T47D (cell line): Measurements from ENCODE around the gene CCDC85B.
A peak's percentile ranks its signal among the peaks of the same experiment; 100 is the strongest.

Source experiments
- DNase-seq, 2 experiments: peaks; one replicate each; pipeline versions ENCODE4 v3.0.0 to v3.0.0-alpha.2; 2011 to 2012; ENCODE audit warnings: low read depth in 1 of 2, low spot score in 1 of 2
- JUND ChIP-seq: IDR thresholded peaks from 2 replicates; pipeline ENCODE4 v1.6.1; 2012; ENCODE audit warnings: low read depth
- in situ Hi-C: cut with HindIII; loops from 2 replicates; pipeline ENCODE4 v1.10.0; 2016; ENCODE audit warnings: low sequenced_read_pairs, low pct_unique_long_range_greater_than_20kb

The CCDC85B gene

GRCh38 chr11:65860278-65861164 lies 30.0 kb upstream of the CCDC85B start, which contains the start of gene MUS81:
Gene MUS81 (plus strand): TSS chr11:65860433. CDS start chr11:65860754, 321 bp downstream.
- in situ Hi-C loops = no loop called here
- peak; percentile 98 to 99 for DNase-seq

DNA sequence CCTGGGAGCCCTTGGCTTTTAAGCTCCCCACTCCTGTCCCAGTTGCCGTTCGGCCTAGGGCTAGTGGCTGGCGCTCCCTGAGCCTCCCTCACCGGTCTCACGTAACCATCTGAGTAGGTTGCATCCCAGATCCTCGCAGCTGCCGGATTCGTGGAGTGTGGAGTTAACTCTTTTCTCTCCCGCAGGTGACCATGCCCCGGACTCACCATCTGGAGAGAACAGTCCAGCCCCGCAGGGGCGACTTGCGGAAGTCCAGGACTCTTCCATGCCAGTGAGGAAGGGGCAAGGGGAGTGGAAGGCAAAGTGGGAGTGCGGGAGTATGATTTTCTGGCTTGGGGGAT lies 29.3 kb upstream of the CCDC85B start:
- no peak for TF ChIP-seq JUND
- in situ Hi-C loops = no loop called here
- peak; percentile 53 to 62 for DNase-seq

More at GRCh38 chr11:65860278-65861164, 30.0 kb upstream of the CCDC85B start, which contains the start of gene MUS81:
- TF ChIP-seq JUND = no peak

- no peak for TF ChIP-seq JUND
- no peak for DNase-seq
- in situ Hi-C loops = no loop called here
Measured at GRCh38 chr11:65861533-65862183, 28.8 kb upstream of the CCDC85B start.

- no peak for DNase-seq
- in situ Hi-C loops = no loop called here
- no peak for TF ChIP-seq JUND
Measured at GRCh38 chr11:65862191-65862735, 28.2 kb upstream of the CCDC85B start.

- no peak for DNase-seq
- no peak for TF ChIP-seq JUND
- in situ Hi-C loops = no loop called here
Measured at GRCh38 chr11:65862941-65863888, 27.3 kb upstream of the CCDC85B start.

GRCh38 chr11:65863889-65864705 lies 26.4 kb upstream of the CCDC85B start:
- no peak for TF ChIP-seq JUND
- in situ Hi-C loops = no loop called here
- no peak for DNase-seq

DNA sequence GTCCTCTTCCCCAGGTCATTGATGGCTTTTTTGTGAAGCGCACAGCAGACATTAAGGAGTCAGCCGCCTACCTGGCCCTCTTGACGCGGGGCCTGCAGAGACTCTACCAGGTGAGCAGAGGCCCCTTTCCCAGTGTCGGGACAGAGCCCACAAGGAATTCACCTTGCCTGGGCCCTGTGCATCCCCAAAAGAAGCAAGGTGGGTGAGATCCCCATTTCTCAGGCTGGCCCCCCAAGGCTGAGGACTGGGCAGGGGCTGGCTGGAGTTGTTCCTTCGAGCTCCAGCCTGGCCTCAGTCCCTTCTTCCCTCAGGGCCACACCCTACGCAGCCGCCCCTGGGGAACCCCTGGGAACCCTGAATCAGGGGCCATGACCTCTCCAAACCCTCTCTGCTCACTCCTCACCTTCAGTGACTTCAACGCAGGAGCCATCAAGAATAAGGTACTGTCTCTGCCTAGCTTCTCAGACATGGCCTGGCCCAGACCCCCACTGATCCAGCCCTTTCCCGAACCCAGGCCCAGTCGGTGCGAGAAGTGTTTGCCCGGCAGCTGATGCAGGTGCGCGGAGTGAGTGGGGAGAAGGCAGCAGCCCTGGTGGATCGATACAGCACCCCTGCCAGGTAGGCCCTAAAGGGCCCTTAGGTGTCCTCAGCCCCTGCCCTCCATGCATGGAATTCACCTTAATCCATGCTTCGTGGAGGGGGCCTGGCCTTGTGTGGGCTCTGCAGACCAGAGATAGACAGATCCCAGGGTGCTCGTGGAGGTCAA lies 25.6 kb upstream of the CCDC85B start:
- DNase-seq = no peak
- in situ Hi-C loops = no loop called here
- no peak for TF ChIP-seq JUND

DNA sequence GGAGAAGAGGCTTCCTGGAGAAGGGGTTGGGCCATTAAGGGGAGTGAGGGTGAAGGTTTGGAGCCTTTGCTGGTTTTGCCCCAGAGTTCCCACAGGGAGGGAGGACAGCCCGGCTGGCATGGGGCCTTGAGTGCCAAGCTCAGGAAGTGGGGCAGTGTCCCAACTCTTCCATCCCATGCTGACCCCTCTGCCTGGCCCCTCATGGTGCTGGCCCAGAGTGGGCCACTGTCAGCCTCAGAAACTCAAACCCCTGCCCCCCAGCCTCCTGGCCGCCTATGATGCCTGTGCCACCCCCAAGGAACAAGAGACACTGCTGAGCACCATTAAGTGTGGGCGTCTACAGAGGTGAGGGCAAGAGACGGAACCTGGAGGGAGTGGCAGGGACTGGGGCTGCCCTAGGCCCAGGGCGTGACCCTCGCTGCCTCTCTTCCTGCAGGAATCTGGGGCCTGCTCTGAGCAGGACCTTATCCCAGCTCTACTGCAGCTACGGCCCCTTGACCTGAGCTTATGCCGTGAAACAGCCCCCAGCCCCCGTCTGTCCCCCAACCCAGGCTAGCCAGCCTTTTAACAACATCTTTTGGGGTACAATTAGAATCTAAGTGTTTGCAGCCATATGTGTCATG lies 24.8 kb upstream of the CCDC85B start:
- no peak for DNase-seq
- TF ChIP-seq JUND = no peak
- in situ Hi-C loops = no loop called here

GRCh38 chr11:65866509-65867283 lies 23.8 kb upstream of the CCDC85B start:
- no peak for DNase-seq
- no peak for TF ChIP-seq JUND
- in situ Hi-C loops = no loop called here
